GM23338 (cell line): ENCODE data around the gene LAMB1. TPM values are rescaled to one million over a fixed set of nuclear protein-coding genes. Genes with fewer than 3 reads are reported as not detected.

Experiments
- ATAC-seq: fragments of 200-7000 bp; cut with Tn5 transposase; 3 replicates; pipeline ENCODE4 v1.9.1; 2020
- DNase-seq: peaks from one replicate; pipeline ENCODE4 v3.0.0-alpha.2; 2015; ENCODE audit warnings: low spot score
- H2AFZ ChIP-seq: fragments of 200-600 bp; sonication (generic); 2 replicates; pipeline ENCODE4 v1.8.0; 2016; ENCODE audit warnings: antibody characterized with exemption, mild to moderate bottlenecking, moderate library complexity
- H3F3A ChIP-seq: fragments of 200-600 bp; sonication (generic); replicated peaks from 2 replicates; pipeline ENCODE4 v1.8.0; 2017; ENCODE audit warnings: antibody characterized with exemption, mixed run types, low read depth
- H3K27ac ChIP-seq: fragments of 200-600 bp; sonication (generic); 2 replicates; pipeline ENCODE4 v1.6.1; 2016; ENCODE audit warnings: low read depth
- H3K27me3 ChIP-seq: fragments of 200-600 bp; sonication (generic); 2 replicates; pipeline ENCODE4 v1.8.0; 2016; ENCODE audit warnings: mild to moderate bottlenecking, mixed run types, moderate library complexity; ENCODE audit not compliant: insufficient read depth
- H3K36me3 ChIP-seq: fragments of 200-600 bp; sonication (generic); 2 replicates; pipeline ENCODE4 v1.8.0; 2016; ENCODE audit warnings: mild to moderate bottlenecking; ENCODE audit not compliant: insufficient read depth
- H3K4me1 ChIP-seq: fragments of 200-600 bp; sonication (generic); 2 replicates; pipeline ENCODE4 v1.8.0; 2016; ENCODE audit warnings: mild to moderate bottlenecking, moderate library complexity; ENCODE audit not compliant: insufficient read depth
- H3K4me2 ChIP-seq: fragments of 200-600 bp; sonication (generic); 2 replicates; pipeline ENCODE4 v1.7.1; 2017; ENCODE audit warnings: mixed run types
- H3K4me3 ChIP-seq: fragments of 200-600 bp; sonication (generic); 2 replicates; pipeline ENCODE4 v1.6.1; 2016; ENCODE audit warnings: mixed run types
- H3K79me2 ChIP-seq: fragments of 200-600 bp; sonication (generic); replicated peaks from 2 replicates; pipeline ENCODE4 v1.8.0; 2017; ENCODE audit warnings: mild to moderate bottlenecking; ENCODE audit not compliant: insufficient read depth
- H3K9me2 ChIP-seq: fragments of 200-600 bp; sonication (generic); 2 replicates; pipeline ENCODE4 v1.8.0; 2017; ENCODE audit not compliant: insufficient read depth
- H4K20me1 ChIP-seq: fragments of 200-600 bp; sonication (generic); replicated peaks from 2 replicates; pipeline ENCODE4 v1.8.0; 2017; ENCODE audit warnings: mild to moderate bottlenecking; ENCODE audit not compliant: insufficient read depth
- H3K27ac Mint-ChIP-seq: 2 replicates; pipeline ENCODE4 v1.8.0; 2020; ENCODE audit warnings: inconsistent platforms, mild to moderate bottlenecking, moderate library complexity, mixed read lengths
- H3K27me3 Mint-ChIP-seq: 3 replicates; pipeline ENCODE4 v1.8.0; 2022; ENCODE audit warnings: low read depth, mild to moderate bottlenecking, moderate library complexity, mixed read lengths, inconsistent platforms; ENCODE audit not compliant: insufficient read depth, poor library complexity
- H3K36me3 Mint-ChIP-seq: 3 replicates; pipeline ENCODE4 v1.8.0; 2021; ENCODE audit warnings: low read depth, mild to moderate bottlenecking, inconsistent platforms, moderate library complexity, mixed read lengths
- H3K4me1 Mint-ChIP-seq: 3 replicates; pipeline ENCODE4 v1.8.0; 2020; ENCODE audit warnings: mild to moderate bottlenecking, inconsistent platforms, mixed read lengths
- H3K4me3 Mint-ChIP-seq: 3 replicates; pipeline ENCODE4 v1.8.0; 2021; ENCODE audit warnings: moderate library complexity, mild to moderate bottlenecking, inconsistent platforms, mixed read lengths
- H3K9me3 Mint-ChIP-seq: 3 replicates; pipeline ENCODE4 v1.8.0; 2020; ENCODE audit warnings: moderate library complexity, mild to moderate bottlenecking, inconsistent platforms, mixed read lengths
- NANOG ChIP-seq: IDR thresholded peaks from 2 replicates; pipeline ENCODE4 v1.6.1; 2016; ENCODE audit warnings: antibody characterized with exemption, borderline replicate concordance
- ZNF114 ChIP-seq: fragments of 250-450 bp; sonication (Bioruptor Pico); IDR thresholded peaks from 2 replicates; pipeline ENCODE4 v1.5.0; 2020; ENCODE audit warnings: mild to moderate bottlenecking, moderate library complexity
- polyA plus RNA-seq: library from polyadenylated mRNA; unstranded; fragments of >200 nt; fragmentation: Nextera tagmentation; extraction: Ambion mirVana; gene quantifications from 2 replicates; pipeline ENCODE4 v1.2.1, GENCODE V29; 2016
- total RNA-seq: library from RNA; depleted of rRNA; stranded (reverse); fragments of >200 nt; shearing (Covaris generic); gene quantifications from 2 replicates; pipeline ENCODE4 v1.2.3, GENCODE V29; 2014
- TF ChIP-seq, protein P1 (sequence below): fragments of 250-450 bp; sonication (Bioruptor Pico); IDR thresholded peaks from 2 replicates; pipeline ENCODE4 v1.5.0; 2020; ENCODE audit warnings: mild to moderate bottlenecking, moderate library complexity
- TF ChIP-seq, protein P2 (sequence below): IDR thresholded peaks from one replicate; pipeline ENCODE4 v1.6.1; 2018; ENCODE audit warnings: antibody characterized with exemption; ENCODE audit not compliant: unreplicated experiment

Gene LAMB1
- total and polyA plus RNA-seq, 2 experiments from 2014 or later: 53.5 to 57.8 TPM

GRCh38 chr7:108026647-108027046 lies 23.7 kb upstream of the LAMB1 start:
- no peak overlapping the region for H3K4me2 ChIP-seq
- Mint-ChIP-seq H3K27ac (no peak overlapping the region), H3K36me3 (no peaks in the 10 kb centered on the region), H3K4me3 (no peak overlapping the region), H3K27me3 (no peaks in the 10 kb centered on the region), H3K4me1 (peaks cover 5% of the 10 kb centered on the region; the same call in 1 of the 3 replicates), H3K9me3 (no peaks in the 10 kb centered on the region)
- H3K9me2 ChIP-seq: no peaks in the 10 kb centered on the region
- ATAC-seq (no peak), DNase-seq (no peak)
- no peaks in the 10 kb centered on the region for H3K27me3 ChIP-seq
- H3K4me1 ChIP-seq: no peaks in the 10 kb centered on the region
- H3K27ac ChIP-seq: no peak overlapping the region
- no peaks in the 10 kb centered on the region for H3F3A ChIP-seq
- H3K79me2 ChIP-seq: no peaks in the 10 kb centered on the region
- H2AFZ ChIP-seq: peak overlapping the region; percentile 48; the same call in 1 of the 2 replicates
- H3K36me3 ChIP-seq: no peaks in the 10 kb centered on the region
- TF ChIP-seq NANOG (no peak), ZNF114 (no peak)
- TF ChIP-seq, protein P1, sequence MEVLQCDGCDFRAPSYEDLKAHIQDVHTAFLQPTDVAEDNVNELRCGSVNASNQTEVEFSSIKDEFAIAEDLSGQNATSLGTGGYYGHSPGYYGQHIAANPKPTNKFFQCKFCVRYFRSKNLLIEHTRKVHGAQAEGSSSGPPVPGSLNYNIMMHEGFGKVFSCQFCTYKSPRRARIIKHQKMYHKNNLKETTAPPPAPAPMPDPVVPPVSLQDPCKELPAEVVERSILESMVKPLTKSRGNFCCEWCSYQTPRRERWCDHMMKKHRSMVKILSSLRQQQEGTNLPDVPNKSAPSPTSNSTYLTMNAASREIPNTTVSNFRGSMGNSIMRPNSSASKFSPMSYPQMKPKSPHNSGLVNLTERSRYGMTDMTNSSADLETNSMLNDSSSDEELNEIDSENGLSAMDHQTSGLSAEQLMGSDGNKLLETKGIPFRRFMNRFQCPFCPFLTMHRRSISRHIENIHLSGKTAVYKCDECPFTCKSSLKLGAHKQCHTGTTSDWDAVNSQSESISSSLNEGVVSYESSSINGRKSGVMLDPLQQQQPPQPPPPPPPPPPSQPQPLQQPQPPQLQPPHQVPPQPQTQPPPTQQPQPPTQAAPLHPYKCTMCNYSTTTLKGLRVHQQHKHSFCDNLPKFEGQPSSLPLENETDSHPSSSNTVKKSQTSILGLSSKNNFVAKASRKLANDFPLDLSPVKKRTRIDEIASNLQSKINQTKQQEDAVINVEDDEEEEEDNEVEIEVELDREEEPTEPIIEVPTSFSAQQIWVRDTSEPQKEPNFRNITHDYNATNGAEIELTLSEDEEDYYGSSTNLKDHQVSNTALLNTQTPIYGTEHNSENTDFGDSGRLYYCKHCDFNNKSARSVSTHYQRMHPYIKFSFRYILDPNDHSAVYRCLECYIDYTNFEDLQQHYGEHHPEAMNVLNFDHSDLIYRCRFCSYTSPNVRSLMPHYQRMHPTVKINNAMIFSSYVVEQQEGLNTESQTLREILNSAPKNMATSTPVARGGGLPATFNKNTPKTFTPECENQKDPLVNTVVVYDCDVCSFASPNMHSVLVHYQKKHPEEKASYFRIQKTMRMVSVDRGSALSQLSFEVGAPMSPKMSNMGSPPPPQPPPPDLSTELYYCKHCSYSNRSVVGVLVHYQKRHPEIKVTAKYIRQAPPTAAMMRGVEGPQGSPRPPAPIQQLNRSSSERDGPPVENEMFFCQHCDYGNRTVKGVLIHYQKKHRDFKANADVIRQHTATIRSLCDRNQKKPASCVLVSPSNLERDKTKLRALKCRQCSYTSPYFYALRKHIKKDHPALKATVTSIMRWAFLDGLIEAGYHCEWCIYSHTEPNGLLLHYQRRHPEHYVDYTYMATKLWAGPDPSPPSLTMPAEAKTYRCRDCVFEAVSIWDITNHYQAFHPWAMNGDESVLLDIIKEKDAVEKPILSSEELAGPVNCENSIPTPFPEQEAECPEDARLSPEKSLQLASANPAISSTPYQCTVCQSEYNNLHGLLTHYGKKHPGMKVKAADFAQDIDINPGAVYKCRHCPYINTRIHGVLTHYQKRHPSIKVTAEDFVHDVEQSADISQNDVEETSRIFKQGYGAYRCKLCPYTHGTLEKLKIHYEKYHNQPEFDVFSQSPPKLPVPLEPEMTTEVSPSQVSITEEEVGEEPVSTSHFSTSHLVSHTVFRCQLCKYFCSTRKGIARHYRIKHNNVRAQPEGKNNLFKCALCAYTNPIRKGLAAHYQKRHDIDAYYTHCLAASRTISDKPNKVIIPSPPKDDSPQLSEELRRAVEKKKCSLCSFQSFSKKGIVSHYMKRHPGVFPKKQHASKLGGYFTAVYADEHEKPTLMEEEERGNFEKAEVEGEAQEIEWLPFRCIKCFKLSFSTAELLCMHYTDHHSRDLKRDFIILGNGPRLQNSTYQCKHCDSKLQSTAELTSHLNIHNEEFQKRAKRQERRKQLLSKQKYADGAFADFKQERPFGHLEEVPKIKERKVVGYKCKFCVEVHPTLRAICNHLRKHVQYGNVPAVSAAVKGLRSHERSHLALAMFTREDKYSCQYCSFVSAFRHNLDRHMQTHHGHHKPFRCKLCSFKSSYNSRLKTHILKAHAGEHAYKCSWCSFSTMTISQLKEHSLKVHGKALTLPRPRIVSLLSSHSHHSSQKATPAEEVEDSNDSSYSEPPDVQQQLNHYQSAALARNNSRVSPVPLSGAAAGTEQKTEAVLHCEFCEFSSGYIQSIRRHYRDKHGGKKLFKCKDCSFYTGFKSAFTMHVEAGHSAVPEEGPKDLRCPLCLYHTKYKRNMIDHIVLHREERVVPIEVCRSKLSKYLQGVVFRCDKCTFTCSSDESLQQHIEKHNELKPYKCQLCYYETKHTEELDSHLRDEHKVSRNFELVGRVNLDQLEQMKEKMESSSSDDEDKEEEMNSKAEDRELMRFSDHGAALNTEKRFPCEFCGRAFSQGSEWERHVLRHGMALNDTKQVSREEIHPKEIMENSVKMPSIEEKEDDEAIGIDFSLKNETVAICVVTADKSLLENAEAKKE: no peak
- TF ChIP-seq, protein P2, sequence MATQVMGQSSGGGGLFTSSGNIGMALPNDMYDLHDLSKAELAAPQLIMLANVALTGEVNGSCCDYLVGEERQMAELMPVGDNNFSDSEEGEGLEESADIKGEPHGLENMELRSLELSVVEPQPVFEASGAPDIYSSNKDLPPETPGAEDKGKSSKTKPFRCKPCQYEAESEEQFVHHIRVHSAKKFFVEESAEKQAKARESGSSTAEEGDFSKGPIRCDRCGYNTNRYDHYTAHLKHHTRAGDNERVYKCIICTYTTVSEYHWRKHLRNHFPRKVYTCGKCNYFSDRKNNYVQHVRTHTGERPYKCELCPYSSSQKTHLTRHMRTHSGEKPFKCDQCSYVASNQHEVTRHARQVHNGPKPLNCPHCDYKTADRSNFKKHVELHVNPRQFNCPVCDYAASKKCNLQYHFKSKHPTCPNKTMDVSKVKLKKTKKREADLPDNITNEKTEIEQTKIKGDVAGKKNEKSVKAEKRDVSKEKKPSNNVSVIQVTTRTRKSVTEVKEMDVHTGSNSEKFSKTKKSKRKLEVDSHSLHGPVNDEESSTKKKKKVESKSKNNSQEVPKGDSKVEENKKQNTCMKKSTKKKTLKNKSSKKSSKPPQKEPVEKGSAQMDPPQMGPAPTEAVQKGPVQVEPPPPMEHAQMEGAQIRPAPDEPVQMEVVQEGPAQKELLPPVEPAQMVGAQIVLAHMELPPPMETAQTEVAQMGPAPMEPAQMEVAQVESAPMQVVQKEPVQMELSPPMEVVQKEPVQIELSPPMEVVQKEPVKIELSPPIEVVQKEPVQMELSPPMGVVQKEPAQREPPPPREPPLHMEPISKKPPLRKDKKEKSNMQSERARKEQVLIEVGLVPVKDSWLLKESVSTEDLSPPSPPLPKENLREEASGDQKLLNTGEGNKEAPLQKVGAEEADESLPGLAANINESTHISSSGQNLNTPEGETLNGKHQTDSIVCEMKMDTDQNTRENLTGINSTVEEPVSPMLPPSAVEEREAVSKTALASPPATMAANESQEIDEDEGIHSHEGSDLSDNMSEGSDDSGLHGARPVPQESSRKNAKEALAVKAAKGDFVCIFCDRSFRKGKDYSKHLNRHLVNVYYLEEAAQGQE: no peak
- no peaks in the 10 kb centered on the region for H4K20me1 ChIP-seq
- H3K4me3 ChIP-seq: no peak overlapping the region
